ENCODE measurements around the gene TTLL8. TPM values are rescaled to one million over a fixed set of nuclear protein-coding genes. Genes with fewer than 3 reads are reported as not detected.

TTLL8 gene
- polyA plus RNA-seq, 4 donors: 0.06 TPM; not detected in 3

- DNase-seq (ENCODE audit: low read depth in 4 of 4, low spot score in 3 of 4): peak in 3 of 4 donors; percentile 74 to 81 (median 74)
Measured at GRCh38 chr22:49970528-49971231, 87.4 kb downstream of the TTLL8 start.

DNA sequence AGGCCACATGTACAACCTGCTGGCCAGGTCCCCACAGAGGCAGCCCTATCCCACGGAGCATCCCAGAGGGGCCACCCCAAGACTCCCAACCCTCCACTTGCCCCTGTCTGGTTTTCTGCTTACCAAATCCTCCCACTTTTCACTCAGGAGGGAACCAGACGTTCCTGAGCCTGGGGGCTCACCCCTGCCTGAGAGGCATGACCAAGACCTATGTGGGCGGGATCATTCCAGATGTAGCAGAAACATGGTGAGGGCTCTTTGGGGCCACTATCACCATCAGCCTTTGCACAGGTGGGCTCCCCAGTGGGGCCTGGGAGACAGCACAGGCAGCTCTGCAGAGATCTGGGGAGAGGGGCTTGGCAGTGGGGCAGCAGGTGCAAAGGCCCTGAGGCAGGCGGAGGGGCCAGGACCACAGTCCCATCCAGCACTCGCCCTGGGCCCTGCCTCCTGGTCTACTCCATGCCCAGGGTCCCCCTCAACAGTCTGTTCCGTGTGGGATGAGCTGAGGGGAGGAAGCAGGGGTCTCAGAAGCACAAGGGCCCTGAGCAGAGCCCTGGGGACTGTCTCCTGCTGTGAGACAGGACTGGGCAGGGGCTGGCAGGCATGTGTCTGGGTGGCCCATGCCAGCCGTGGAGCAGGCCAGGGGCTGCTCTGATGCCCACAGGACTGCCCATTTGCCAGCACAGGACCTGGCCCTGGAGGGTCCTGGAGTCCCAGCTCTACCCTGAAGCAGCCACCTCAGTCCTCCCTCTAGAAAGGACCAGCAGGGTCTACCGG is 88.2 kb downstream of the TTLL8 start:
- no peak for DNase-seq (ENCODE audit: low read depth in 4 of 4, low spot score in 3 of 4)

DNA sequence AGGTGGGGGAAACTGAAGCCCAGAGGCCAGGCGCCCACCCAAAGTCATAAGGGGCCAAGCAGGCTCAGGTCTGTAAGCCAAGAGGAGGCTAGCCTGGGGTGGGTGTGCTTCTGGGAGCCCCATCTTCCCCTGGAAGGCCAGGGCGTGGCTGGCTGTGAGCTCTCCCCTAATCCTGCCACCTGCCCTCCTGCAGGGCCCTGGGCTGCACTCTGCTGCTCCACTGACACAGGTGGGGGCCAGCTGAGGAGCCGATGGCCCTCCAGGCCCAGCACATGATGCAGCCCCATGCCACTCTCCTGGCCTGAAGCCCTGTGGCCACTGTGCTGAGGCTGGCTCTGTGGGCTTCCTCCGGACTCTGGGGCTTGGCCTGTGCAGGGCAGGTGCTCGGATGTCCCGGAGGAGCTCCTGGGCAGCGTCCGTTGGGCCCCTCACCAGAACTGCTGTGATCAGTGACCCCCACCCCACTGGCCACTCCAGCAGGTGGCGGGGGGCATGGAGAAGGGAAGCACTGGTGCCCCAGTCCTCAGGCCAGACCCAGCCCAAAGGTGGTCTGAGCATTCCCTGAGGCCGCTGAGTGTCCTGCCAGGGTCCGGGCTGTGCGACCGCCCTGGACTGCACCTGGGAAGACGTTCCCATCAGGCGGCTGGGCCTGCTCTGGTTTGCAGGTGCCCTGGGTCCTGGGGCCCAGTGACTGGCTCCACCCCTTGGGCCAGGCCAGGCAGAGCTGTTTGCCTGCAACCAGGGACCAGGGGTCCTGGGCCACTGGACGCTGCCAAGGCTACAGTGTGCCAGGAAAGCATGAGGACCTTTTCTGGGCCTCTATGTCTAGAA is 89.1 kb downstream of the TTLL8 start:
- DNase-seq (ENCODE audit: low read depth in 4 of 4, low spot score in 3 of 4): no peak

Other genes with a start within 250 kb of the TTLL8 start
- gene BRD1, start 230.4 kb downstream of the TTLL8 start, polyA plus RNA-seq (ENCODE audit: insufficient read length in 4 of 4): 10 to 100 TPM; 33.4 to 37.9 (median 35.1) TPM
- 10 to 100 TPM; 16.6 to 18.2 (median 17.5) TPM for gene ZBED4, start 204.5 kb downstream of the TTLL8 start, polyA plus RNA-seq (ENCODE audit: insufficient read length in 4 of 4)
- 10 to 100 TPM; 28.1 to 44.4 (median 30.4) TPM for gene ALG12, start 139.9 kb downstream of the TTLL8 start, polyA plus RNA-seq (ENCODE audit: insufficient read length in 4 of 4)
- 10 to 100 TPM; 25.5 to 33.2 (median 27.0) TPM for gene CRELD2, start 139.7 kb downstream of the TTLL8 start, polyA plus RNA-seq (ENCODE audit: insufficient read length in 4 of 4)
- 10 to 100 TPM; 16.9 to 30.4 (median 17.6) TPM for gene PIM3, start 97.5 kb downstream of the TTLL8 start, polyA plus RNA-seq (ENCODE audit: insufficient read length in 4 of 4)
- under 1 TPM in 1 of 4 donors, not detected in 3; 0.03 TPM for gene IL17REL, start 45.5 kb downstream of the TTLL8 start, polyA plus RNA-seq (ENCODE audit: insufficient read length in 4 of 4)
- 1 to 10 TPM in 1 of 4 donors, under 1 TPM in 3; 0.66 to 1.6 (median 0.86) TPM for gene MLC1, start 27.1 kb upstream of the TTLL8 start, polyA plus RNA-seq (ENCODE audit: insufficient read length in 4 of 4)
- gene MOV10L1, start 31.7 kb upstream of the TTLL8 start, polyA plus RNA-seq (ENCODE audit: insufficient read length in 4 of 4): 1 to 10 TPM in 1 of 4 donors, under 1 TPM in 3; 0.33 to 1.2 (median 0.71) TPM
- 1 to 10 TPM in 3 of 4 donors, under 1 TPM in 1; 0.76 to 2.2 (median 1.5) TPM for gene PANX2, start 112.4 kb upstream of the TTLL8 start, polyA plus RNA-seq (ENCODE audit: insufficient read length in 4 of 4)
- gene TRABD, start 127.6 kb upstream of the TTLL8 start, polyA plus RNA-seq (ENCODE audit: insufficient read length in 4 of 4): 10 to 100 TPM; 19.1 to 30.8 (median 21.7) TPM
- gene SELENOO, start 142.7 kb upstream of the TTLL8 start, polyA plus RNA-seq (ENCODE audit: insufficient read length in 4 of 4): 10 to 100 TPM; 14.9 to 26.2 (median 17.1) TPM
- 10 to 100 TPM; 31.4 to 40.7 (median 34.3) TPM for gene TUBGCP6, start 186.7 kb upstream of the TTLL8 start, polyA plus RNA-seq (ENCODE audit: insufficient read length in 4 of 4)
- gene HDAC10, start 193.0 kb upstream of the TTLL8 start, polyA plus RNA-seq (ENCODE audit: insufficient read length in 4 of 4): 10 to 100 TPM; 18.0 to 28.7 (median 19.9) TPM
- gene MAPK12, start 203.4 kb upstream of the TTLL8 start, polyA plus RNA-seq (ENCODE audit: insufficient read length in 4 of 4): 10 to 100 TPM; 10.6 to 23.6 (median 12.2) TPM
- 1 to 10 TPM; 7.3 to 8.8 (median 7.4) TPM for gene MAPK11, start 212.1 kb upstream of the TTLL8 start, polyA plus RNA-seq (ENCODE audit: insufficient read length in 4 of 4)
- gene PLXNB2, start 249.3 kb upstream of the TTLL8 start, polyA plus RNA-seq (ENCODE audit: insufficient read length in 4 of 4): 100 to 1,000 TPM; 217 to 261 (median 232) TPM